Upper lobe of left lung (tissue), 4 donors: ENCODE measurements around the gene POU3F1.

Experiments
- CTCF ChIP-seq, 6 experiments: fragments of 450-650 bp in 4 of 6; fragments of 200-600 bp in 2 of 6; sonication (generic) in 2 of 6; IDR thresholded peaks; one replicate each; pipeline ENCODE4 v1.5.1; 2016 to 2019; ENCODE audit warnings: antibody characterized with exemption in 6 of 6
- POLR2AphosphoS5 ChIP-seq, 2 donors: sonication (generic); formaldehyde crosslinking; IDR thresholded peaks; one replicate each; pipeline ENCODE4 v1.5.1; 2017; ENCODE audit warnings: antibody characterized with exemption in 2 of 2

GRCh38 chr1:38095454-38095931 lies 48.9 kb upstream of the POU3F1 start:
- no peak for TF ChIP-seq CTCF (IDR thresholded peaks at IDR 0.05)
- no peak for TF ChIP-seq POLR2AphosphoS5 (IDR thresholded peaks at IDR 0.05)
